Fibroblast of the aortic adventitia (primary cell): ENCODE data around the gene DPM3. TPM values are rescaled to one million over a fixed set of nuclear protein-coding genes. Genes with fewer than 3 reads are reported as not detected.

ENCODE experiments used
- DNase-seq: peaks from one replicate; pipeline ENCODE4 v3.0.0-alpha.2; 2010; ENCODE audit warnings: low read depth
- H3K4me3 ChIP-seq: 2 replicates; pipeline ENCODE4 v1.5.1; 2011; ENCODE audit warnings: low read depth, mild to moderate bottlenecking, control low read depth, low read length, moderate library complexity
- CTCF ChIP-seq: IDR thresholded peaks from 2 replicates; pipeline ENCODE4 v1.5.1; 2011; ENCODE audit warnings: mild to moderate bottlenecking, low read length, control low read depth, inconsistent platforms; ENCODE audit not compliant: insufficient read depth
- total RNA-seq: library from RNA; depleted of rRNA; stranded (reverse); fragments of >200 nt; gene quantifications from 2 replicates; pipeline ENCODE4 v1.2.3, GENCODE V29; 2012; ENCODE audit warnings: low replicate concordance

DPM3 gene
- total RNA-seq, 1 donor = 26.1 TPM

DNA sequence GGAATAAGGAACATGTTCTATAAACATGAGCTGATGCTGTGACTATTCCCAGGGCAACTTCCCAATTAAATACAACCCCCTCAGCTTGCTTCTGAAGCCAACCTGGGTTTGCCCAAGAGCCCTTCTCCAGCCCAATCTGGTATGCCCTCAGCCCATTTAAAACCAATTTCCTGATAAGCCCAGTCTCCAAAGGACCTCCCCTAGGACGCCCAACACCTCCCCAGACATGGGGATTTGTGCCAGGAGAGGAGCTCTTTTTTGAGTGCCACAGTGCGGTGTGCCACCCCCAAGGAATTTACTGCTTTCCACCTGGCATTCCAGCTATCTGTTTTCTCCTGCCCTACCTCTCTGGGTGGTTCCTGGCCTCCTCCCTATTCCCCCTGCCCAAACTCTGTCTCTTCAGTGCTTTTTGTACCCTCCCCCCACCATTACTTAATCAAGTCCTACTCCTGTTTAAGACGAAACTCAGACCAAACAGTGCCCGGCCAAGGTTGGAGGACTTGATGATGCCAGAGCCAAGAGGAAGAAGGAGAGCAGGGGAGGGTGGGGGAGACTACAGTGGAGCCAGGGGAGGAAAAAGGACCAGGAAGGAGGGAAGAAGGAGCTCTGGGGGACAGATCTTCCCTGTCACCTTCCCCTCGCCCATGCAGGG, 24.1 kb downstream of the DPM3 start:
- TF ChIP-seq CTCF = no peak
- no peak overlapping the region for H3K4me3 ChIP-seq
- DNase-seq = no peak

- no peak for TF ChIP-seq CTCF
- no peak for DNase-seq
- no peak overlapping the region for H3K4me3 ChIP-seq
Measured at GRCh38 chr1:155113450-155113980, 26.8 kb downstream of the DPM3 start.

- H3K4me3 ChIP-seq = no peak overlapping the region
- TF ChIP-seq CTCF = no peak
- DNase-seq = no peak
Measured at GRCh38 chr1:155110826-155111225, 29.5 kb downstream of the DPM3 start.

- DNase-seq = no peak
- no peak overlapping the region for H3K4me3 ChIP-seq
- no peak for TF ChIP-seq CTCF
Measured at GRCh38 chr1:155110381-155110780, 29.9 kb downstream of the DPM3 start.

- TF ChIP-seq CTCF = no peak
- no peak overlapping the region for H3K4me3 ChIP-seq
- DNase-seq = no peak
Measured at GRCh38 chr1:155108296-155108695, 32.0 kb downstream of the DPM3 start.

GRCh38 chr1:155107309-155108264, 32.7 kb downstream of the DPM3 start:
- no peak for DNase-seq
- H3K4me3 ChIP-seq = no peak overlapping the region
- no peak for TF ChIP-seq CTCF
